Cardiac septum (tissue), 1 donor: ENCODE results near the gene RAB37. TPM values are rescaled to one million over a fixed set of nuclear protein-coding genes. Genes with fewer than 3 reads are reported as not detected.

Experiments used
- DNase-seq: peaks from one replicate; pipeline ENCODE4 v3.0.0-alpha.2; 2020; ENCODE audit warnings: low spot score
- intact Hi-C: fragments of 100-400 bp; cut with DNase I; formaldehyde crosslinking; loops from one replicate; pipeline ENCODE4 v1.14.0; 2022
- total RNA-seq: library from RNA; stranded (reverse); fragmentation: NEBNext Ultra II Directional; extraction: Animal tissue kit (Norgen Biotek cat#: 25700); gene quantifications from one replicate; pipeline ENCODE4 v1.2.1, GENCODE V29; 2021
- donor health status: DM: no; HTN: no; CAD: no.

The RAB37 gene
- total RNA-seq, 1 donor from 2014 or later: 0.94 TPM

DNA sequence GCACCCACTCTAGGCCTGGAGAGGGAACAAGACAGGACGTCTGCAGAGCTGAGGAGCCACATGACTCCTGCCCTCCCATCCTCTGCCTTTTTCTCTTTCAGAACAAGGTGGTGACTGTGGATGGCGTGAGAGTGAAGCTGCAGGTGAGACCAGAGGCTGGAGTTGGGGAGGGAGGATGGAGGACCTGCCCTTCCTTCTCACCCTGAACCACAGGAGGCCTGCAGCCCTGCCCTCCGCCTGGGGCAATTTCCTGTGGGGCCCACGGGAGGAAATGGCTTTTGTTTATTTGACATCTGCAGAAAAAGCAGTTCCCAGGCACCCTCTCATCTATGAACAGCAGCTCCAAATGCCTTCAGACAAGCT, 5.1 kb downstream of the RAB37 start:
- DNase-seq: peak; percentile 90
- intact Hi-C loops: loop anchor here (5.0 kb wide), 1 partner anchor 215 kb away; no protein-coding TSS in a partner anchor

DNA sequence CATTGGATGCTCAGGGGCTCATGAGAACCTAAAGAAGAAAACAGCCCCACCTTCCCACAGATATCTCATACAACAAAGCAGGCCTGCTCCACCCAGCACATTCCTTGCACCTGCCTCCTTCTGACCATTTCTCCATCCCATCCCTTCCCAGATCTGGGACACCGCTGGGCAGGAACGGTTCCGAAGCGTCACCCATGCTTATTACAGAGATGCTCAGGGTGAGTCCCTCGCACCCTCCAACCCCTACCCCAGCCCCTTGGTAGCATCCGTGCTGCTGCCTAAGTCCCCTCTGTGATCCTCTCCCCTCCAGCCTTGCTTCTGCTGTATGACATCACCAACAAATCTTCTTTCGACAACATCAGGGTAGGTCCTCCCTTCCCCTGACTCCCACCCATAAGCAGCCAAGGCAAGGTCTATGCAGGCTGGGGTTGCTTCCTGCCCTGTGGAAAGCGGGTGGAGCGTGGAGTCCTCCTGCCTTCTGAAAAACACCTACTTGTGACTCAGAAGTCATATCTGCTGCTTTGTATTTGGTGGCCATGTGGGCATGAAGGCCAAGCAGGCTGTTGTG, 6.0 kb downstream of the RAB37 start:
- intact Hi-C loops: loop anchor here (5.0 kb wide), 1 partner anchor 214 kb away; no protein-coding TSS in a partner anchor
- no peak for DNase-seq

- DNase-seq: no peak
- intact Hi-C loops: loop anchor here (1.0 to 5.0 kb wide), 3 partner anchors 27 to 214 kb away; no protein-coding TSS in a partner anchor
Measured at GRCh38 chr17:74743755-74744154, 6.7 kb downstream of the RAB37 start.

DNA sequence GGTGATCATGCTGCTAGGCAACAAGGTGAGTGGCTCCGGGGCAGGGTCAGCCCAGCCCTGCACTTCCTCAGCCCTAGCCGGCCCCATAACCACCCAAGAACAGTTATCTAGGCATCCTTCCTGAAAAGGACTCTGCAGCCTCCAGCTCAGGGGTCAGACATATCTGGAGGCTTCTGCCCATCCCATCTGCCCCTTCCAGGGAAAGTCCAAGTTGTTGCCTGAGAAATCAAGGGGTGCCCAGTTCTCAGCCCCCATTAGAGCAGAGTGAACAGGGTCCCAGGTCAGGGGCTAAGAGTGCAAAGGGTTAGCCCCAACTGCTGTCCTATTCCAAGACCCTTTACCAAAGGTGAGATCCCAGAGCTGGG, 7.3 kb downstream of the RAB37 start:
- no peak for DNase-seq
- intact Hi-C loops: loop anchor here (1.0 to 5.0 kb wide), 3 partner anchors 26 to 213 kb away; no protein-coding TSS in a partner anchor

DNA sequence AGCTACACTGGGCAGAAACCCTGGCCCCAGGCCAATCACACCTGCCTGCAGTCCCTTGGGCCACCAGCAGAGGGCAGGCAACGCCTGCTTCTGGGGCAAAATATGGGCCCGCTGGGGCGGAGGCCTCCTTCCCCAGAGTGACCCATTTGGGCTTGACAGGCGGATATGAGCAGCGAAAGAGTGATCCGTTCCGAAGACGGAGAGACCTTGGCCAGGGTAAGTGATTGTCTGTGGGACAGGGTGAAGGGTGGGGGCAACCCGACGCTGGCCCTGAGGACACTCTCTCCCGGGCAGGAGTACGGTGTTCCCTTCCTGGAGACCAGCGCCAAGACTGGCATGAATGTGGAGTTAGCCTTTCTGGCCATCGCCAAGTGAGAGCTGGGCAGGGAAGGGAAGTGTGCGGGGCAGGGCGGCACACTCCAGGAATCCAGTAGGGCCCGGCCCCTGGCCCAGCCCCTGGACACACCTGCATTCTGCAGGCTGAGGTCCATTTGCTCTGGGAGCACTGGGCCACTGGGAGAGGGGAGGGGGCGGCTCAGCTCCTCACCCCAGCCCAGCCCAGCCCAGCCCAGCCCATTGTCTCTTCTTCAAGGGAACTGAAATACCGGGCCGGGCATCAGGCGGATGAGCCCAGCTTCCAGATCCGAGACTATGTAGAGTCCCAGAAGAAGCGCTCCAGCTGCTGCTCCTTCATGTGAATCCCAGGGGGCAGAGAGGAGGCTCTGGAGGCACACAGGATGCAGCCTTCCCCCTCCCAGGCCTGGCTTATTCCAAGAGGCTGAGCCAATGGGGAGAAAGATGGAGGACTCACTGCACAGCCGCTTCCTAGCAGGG, 7.9 kb downstream of the RAB37 start:
- intact Hi-C loops: loop anchor here (1.0 to 5.0 kb wide), 4 partner anchors 25 to 212 kb away; no protein-coding TSS in a partner anchor
- peak; percentile 96 for DNase-seq

DNA sequence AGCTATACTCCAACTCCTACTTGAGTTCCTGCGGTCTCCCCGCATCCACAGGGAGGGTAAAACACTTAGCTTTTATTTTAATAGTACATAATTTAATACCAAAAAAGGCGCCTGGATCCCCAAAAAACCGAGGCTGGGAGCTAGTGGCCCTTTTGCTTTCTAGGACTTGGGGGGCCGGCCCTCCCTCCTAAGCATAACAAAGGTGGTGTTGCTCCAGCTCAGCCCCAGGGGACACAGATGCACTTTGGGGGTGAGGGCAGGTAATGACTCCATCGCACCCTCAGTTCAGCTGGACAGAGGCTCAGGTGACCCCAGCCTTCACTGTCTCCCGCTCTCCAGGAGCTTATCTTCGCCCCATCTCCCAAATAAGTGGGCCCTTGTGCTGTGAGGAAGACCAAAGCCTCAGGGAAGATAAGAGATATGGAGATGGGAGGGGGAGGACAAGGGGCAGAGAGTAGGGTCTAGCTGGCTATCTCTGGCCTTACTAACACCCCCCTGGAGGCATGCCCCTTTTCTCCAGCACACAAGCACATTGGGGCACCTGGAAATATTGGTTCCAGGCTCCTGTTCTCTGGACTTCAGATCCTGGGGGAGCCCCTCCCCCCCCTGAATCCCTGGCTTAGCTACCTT, 8.6 kb downstream of the RAB37 start:
- no peak for DNase-seq
- intact Hi-C loops: loop anchor here (2.0 to 5.0 kb wide), 2 partner anchors 37 to 119 kb away; no protein-coding TSS in a partner anchor

DNA sequence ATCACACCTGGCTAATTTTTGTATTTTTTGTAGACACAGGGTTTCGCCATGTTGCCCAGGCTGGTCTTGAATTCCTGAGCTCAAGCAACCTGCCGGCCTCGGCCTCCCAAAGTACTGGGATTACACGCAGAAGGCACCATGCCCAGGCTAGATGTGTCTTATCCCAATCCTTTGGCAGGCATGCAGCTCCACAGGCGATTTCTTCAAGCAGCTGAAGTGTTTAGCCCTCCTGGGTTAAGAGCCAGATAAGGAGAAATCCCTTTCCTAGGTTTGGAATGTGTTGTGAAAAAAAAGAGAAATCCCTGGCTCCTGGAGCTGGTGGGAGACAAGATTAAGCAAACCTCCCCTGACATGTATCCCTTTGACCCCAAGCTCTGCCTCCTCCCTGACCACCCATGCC, 9.3 kb downstream of the RAB37 start:
- DNase-seq: no peak
- intact Hi-C loops: loop anchor here (5.0 kb wide), 1 partner anchor 36 kb away; no protein-coding TSS in a partner anchor

- DNase-seq: no peak
- intact Hi-C loops: loop anchor here (5.0 kb wide), 1 partner anchor 35 kb away; no protein-coding TSS in a partner anchor
Measured at GRCh38 chr17:74746922-74747321, 9.9 kb downstream of the RAB37 start.

GRCh38 chr17:74748279-74748528, 11.1 kb downstream of the RAB37 start:
- no peak for DNase-seq
- intact Hi-C loops: loop anchor here (5.0 kb wide), 1 partner anchor 34 kb away; no protein-coding TSS in a partner anchor

GRCh38 chr17:74748529-74749278, 11.6 kb downstream of the RAB37 start, which contains the start of gene NHERF1:
Gene NHERF1 (plus strand): TSS chr17:74748628. CDS start chr17:74748847, 219 bp downstream.
- intact Hi-C loops: loop anchor here (5.0 kb wide), 1 partner anchor 34 kb away; no protein-coding TSS in a partner anchor
- peak; percentile 98 for DNase-seq

GRCh38 chr17:74749279-74750038, 12.4 kb downstream of the RAB37 start:
- DNase-seq: no peak
- intact Hi-C loops: loop anchor here (5.0 kb wide), 1 partner anchor 33 kb away; no protein-coding TSS in a partner anchor

GRCh38 chr17:74750039-74750326, 12.9 kb downstream of the RAB37 start:
- intact Hi-C loops: no loop called here
- DNase-seq: no peak

- DNase-seq: no peak
Measured at GRCh38 chr17:74750327-74751069, 13.4 kb downstream of the RAB37 start.

GRCh38 chr17:74752415-74752814, 15.4 kb downstream of the RAB37 start:
- DNase-seq: no peak
- intact Hi-C loops: no loop called here

More at GRCh38 chr17:74750327-74751069, 13.4 kb downstream of the RAB37 start:
- intact Hi-C loops: no loop called here

DNA sequence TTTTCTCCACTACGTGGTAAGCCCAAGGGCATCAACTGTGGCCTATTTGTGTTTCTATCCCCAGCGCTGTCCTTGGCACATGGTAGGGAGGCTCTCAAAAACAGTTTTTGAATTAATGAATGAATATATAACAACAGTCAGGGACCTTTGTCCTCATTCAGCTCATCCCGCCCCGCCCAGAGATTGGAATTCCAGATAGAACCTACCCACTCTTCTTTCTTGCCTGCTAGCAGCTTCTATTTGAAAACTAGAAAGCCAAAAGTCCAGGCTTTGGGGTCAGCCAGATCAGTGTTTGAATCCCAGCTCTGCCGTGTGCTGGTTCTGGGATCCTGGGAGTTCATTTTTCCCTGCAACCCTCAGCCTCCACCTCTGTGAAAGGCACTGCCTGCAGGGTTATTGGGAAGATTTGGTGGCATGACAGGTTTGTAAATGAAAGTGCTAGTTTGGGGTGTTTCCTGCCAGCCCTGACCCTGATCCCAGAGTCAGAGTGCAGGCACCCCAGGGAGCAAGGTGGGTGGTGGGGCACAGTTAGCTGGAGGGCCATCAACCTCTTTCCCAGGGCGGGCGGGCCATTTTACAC, 15.9 kb downstream of the RAB37 start:
- DNase-seq: no peak
- intact Hi-C loops: no loop called here

DNA sequence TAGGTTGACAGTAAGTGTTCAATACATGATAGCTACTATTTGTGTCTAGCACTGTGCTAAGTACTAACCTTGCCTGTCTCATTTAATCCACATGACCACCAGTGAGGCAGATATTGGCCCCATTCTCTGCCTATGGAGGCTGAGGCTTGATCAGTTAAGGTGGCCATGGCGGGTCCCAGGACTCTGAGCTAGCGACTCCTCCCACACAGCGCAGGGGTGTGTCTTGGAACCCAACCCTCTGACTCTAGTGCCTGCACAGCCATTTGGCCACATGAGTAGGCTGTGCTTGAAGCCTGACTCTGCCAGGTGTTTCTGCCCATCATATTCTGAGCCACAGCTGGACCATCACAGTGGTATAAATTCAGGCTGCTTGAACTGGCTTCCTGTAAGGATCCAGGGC, 17.8 kb downstream of the RAB37 start:
- no peak for DNase-seq
- intact Hi-C loops: no loop called here

DNA sequence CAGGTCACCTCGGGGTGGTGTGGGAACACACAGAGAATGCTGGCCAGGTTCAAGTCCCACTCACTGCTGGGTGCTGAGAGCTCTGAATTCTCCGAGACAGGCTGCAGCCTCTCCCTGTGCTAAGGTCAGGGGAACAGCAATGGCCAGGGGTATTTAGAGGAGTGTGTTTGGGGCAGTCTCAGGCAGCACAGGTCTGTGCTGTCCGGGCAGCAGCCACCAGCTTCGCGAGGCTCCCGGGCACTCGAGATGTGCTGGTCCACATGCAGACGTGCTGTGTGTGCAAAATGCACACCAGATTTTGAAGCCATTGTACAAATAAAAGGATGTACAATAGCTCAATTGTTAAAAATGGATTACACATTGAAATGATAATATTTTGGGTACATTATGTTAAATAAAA, 18.5 kb downstream of the RAB37 start:
- DNase-seq: no peak
- intact Hi-C loops: no loop called here

DNA sequence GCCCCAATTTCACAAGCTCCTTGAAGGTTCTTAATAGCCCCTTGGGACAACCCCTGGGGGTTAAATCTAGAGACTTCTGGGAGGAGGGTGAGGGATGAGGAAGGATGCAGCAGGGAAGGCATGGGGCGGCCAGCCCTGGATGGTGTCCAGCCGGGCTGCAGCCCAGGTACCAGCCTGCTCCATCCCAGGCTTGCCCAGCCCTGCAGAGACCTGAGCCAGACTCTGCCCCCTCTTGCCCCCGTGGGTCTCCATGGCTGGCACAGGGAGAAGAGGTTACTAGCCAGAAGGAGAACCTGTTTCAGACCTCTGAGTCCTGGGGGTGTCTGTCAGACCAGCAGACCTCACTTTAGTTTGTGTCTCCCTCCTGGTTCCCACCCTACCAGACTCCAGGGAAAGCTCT, 19.8 kb downstream of the RAB37 start:
- intact Hi-C loops: no loop called here
- DNase-seq: no peak
